ENCODE data around the gene SLC9A2. TPM values are rescaled to one million over a fixed set of nuclear protein-coding genes. Genes with fewer than 3 reads are reported as not detected.

Gene SLC9A2
- total RNA-seq, 1 experiment from 2014 or later, result 0.09 TPM

DNA sequence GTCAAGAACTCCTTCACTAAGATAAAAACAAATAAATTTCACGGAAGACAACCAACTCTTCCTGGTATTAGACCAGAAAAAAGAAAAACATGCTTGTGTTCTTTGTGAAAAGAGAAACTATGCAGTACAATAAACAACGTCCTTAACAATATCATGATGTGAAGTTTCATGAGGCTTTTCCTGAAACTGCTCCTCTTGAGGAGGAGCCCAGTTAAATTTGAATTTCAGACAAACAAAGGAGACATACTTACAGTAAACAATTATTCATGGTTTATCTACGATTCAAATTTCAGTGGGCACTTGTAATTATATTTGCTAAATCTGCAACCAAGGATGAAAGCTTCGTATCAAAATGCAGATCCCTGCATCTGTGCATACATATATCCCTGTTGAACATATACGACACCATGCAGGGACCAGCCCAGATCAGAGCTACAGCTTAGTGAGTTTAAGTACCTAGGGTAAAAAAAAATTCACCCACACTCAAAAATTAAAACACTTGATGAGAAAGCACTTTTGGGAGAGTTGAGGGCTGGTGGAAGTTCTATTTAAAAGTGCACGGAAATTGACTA is 24.8 kb upstream of the SLC9A2 start:
- intact Hi-C loops (cut with micrococcal nuclease), result no loop called here
- Mint-ChIP-seq H3K36me3 (ENCODE audit: insufficient read depth, unreplicated experiment) (no peaks in the 10 kb centered on the region), H3K9me3 (ENCODE audit: unreplicated experiment) (no peaks in the 10 kb centered on the region), H3K27ac (ENCODE audit: low read depth, unreplicated experiment) (no peak overlapping the region), H3K4me3 (ENCODE audit: unreplicated experiment) (no peak overlapping the region), H3K4me1 (ENCODE audit: insufficient read depth, unreplicated experiment) (no peaks in the 10 kb centered on the region), H3K27me3 (ENCODE audit: insufficient read depth, unreplicated experiment) (peaks cover 11% of the 10 kb centered on the region)
- TF ChIP-seq, protein P1, sequence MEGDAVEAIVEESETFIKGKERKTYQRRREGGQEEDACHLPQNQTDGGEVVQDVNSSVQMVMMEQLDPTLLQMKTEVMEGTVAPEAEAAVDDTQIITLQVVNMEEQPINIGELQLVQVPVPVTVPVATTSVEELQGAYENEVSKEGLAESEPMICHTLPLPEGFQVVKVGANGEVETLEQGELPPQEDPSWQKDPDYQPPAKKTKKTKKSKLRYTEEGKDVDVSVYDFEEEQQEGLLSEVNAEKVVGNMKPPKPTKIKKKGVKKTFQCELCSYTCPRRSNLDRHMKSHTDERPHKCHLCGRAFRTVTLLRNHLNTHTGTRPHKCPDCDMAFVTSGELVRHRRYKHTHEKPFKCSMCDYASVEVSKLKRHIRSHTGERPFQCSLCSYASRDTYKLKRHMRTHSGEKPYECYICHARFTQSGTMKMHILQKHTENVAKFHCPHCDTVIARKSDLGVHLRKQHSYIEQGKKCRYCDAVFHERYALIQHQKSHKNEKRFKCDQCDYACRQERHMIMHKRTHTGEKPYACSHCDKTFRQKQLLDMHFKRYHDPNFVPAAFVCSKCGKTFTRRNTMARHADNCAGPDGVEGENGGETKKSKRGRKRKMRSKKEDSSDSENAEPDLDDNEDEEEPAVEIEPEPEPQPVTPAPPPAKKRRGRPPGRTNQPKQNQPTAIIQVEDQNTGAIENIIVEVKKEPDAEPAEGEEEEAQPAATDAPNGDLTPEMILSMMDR (IDR thresholded peaks at IDR 0.05; ENCODE audit: unreplicated experiment), result no peak
- ChIA-PET CTCF (interaction anchor here (0.8 to 1.0 kb wide), 2 partner anchors 22 to 121 kb away, joined by 5 read pairs; partner anchors contain the start of gene SLC9A4), POLR2A (no interaction called here)
- no TSS peak for BruUV-seq (replicated peaks)
- DNase-seq (ENCODE audit: unreplicated experiment), result no peak

DNA sequence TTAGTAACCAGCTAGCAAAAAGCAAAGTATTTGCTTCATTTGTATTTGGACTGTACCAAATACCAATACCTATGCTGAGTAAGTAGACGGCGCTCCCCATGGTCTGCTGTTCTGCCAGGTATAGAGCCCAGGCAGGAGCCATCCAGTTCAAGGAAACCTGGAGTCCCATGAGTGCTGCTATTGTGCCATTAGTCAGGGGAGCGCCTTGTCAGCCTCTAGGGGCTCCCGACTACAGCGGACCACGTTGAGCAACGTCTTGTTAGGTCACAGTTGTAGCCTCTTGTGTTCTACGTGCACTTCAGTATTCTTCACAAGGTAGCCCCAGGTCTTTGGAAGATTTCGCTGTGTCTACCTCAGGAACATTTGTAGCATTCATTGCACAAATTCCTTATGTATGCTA is 21.6 kb upstream of the SLC9A2 start:
- POLR2A ChIA-PET, result no interaction called here
- Mint-ChIP-seq H3K4me1 (ENCODE audit: insufficient read depth, unreplicated experiment) (no peaks in the 10 kb centered on the region), H3K36me3 (ENCODE audit: insufficient read depth, unreplicated experiment) (no peaks in the 10 kb centered on the region), H3K27ac (ENCODE audit: low read depth, unreplicated experiment) (no peak overlapping the region), H3K4me3 (ENCODE audit: unreplicated experiment) (no peak overlapping the region), H3K9me3 (ENCODE audit: unreplicated experiment) (no peaks in the 10 kb centered on the region), H3K27me3 (ENCODE audit: insufficient read depth, unreplicated experiment) (no peaks in the 10 kb centered on the region)
- no TSS peak for BruUV-seq (replicated peaks)
- CTCF ChIA-PET, result interaction anchor here (2.1 kb wide), 1 partner anchor 18 kb away, joined by 9 read pairs; no protein-coding TSS in a partner anchor
- intact Hi-C loops (cut with micrococcal nuclease), result no loop called here
- DNase-seq (ENCODE audit: unreplicated experiment), result no peak
- TF ChIP-seq, protein P1 (IDR thresholded peaks at IDR 0.05; ENCODE audit: unreplicated experiment), result no peak

DNA sequence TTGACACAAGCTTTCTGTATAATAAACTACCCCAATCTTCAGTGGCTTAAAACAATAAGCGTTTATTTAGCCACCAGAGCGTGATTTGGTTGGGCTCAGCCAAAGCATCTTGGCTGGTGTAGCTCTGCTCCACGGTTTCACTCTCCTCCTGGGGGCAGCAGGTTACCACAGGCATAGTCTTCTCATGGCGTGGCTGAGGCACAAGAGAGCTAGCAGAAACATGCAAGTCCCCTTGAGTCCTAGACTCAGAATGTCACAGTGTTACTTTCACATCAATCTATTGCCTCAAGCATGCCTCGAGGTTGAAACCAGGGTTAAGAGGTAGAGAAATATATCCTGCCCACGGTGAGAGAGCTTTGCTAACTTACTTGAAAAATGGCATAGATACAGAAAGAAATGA is 19.9 kb upstream of the SLC9A2 start:
- H3K4me3 Mint-ChIP-seq (ENCODE audit: unreplicated experiment), result no peak overlapping the region
- BruUV-seq (replicated peaks), result no TSS peak
- no peaks in the 10 kb centered on the region for H3K9me3 Mint-ChIP-seq (ENCODE audit: unreplicated experiment)
- CTCF ChIA-PET, result interaction anchor here (0.6 to 1.9 kb wide), 4 partner anchors 108 to 307 kb away, joined by 3 to 9 read pairs (median 4); partner anchors contain the start of gene SLC9A4
- POLR2A ChIA-PET, result no interaction called here
- intact Hi-C loops (cut with micrococcal nuclease), result no loop called here
- H3K27ac Mint-ChIP-seq (ENCODE audit: low read depth, unreplicated experiment), result no peak overlapping the region
- TF ChIP-seq, protein P1 (IDR thresholded peaks at IDR 0.05; ENCODE audit: unreplicated experiment), result no peak
- no peak for DNase-seq (ENCODE audit: unreplicated experiment)
- H3K27me3 Mint-ChIP-seq (ENCODE audit: insufficient read depth, unreplicated experiment), result no peaks in the 10 kb centered on the region
- H3K36me3 Mint-ChIP-seq (ENCODE audit: insufficient read depth, unreplicated experiment), result no peaks in the 10 kb centered on the region
- H3K4me1 Mint-ChIP-seq (ENCODE audit: insufficient read depth, unreplicated experiment), result no peaks in the 10 kb centered on the region

DNA sequence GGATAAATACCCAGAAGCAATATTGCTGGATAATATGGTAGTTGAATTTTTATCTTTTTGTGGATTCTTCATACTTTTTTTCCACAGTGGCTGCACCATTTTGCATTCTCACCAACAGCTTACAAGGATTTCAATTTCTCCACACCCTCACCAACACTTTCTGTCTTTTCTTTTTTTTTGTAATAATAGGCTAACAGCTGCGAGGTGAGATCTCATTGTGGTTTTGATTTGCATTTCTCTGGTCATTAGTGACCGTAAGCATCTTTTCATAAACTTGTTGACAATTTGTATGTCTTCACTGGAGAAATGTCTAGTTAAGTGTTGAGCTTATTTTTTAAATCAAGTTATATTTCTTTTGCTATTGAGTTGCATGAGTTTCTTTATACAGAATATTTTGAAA is 17.6 kb upstream of the SLC9A2 start:
- ChIA-PET CTCF (interaction anchor here (0.8 to 1.2 kb wide), 2 partner anchors 9 to 25 kb away, joined by 3 read pairs; no protein-coding TSS in a partner anchor), POLR2A (no interaction called here)
- Mint-ChIP-seq H3K27ac (ENCODE audit: low read depth, unreplicated experiment) (no peak overlapping the region), H3K36me3 (ENCODE audit: insufficient read depth, unreplicated experiment) (no peaks in the 10 kb centered on the region), H3K9me3 (ENCODE audit: unreplicated experiment) (no peaks in the 10 kb centered on the region), H3K4me3 (ENCODE audit: unreplicated experiment) (no peak overlapping the region), H3K4me1 (ENCODE audit: insufficient read depth, unreplicated experiment) (peaks cover 8% of the 10 kb centered on the region), H3K27me3 (ENCODE audit: insufficient read depth, unreplicated experiment) (no peaks in the 10 kb centered on the region)
- TF ChIP-seq, protein P1 (IDR thresholded peaks at IDR 0.05; ENCODE audit: unreplicated experiment), result no peak
- DNase-seq (ENCODE audit: unreplicated experiment), result no peak
- BruUV-seq (replicated peaks), result no TSS peak
- intact Hi-C loops (cut with micrococcal nuclease), result no loop called here

Measured in MCF 10A (cell line).